ENCODE results near the gene TM9SF3. TPM values are rescaled to one million over a fixed set of nuclear protein-coding genes. Genes with fewer than 3 reads are reported as not detected.

TM9SF3 gene
- total and polyA plus RNA-seq, 2 of the 4 experiments (the other 2 are of a cell fraction): 33.7 to 61.8 TPM

GRCh38 chr10:96586419-96587263, at the start of gene TM9SF3 (continued):
- TF ChIP-seq USF2 (IDR thresholded peaks at IDR 0.05; ENCODE audit: low read depth, low read length) (peak; percentile 43; the same call in 1 of the 2 replicates), SMC3 (IDR thresholded peaks at IDR 0.05; ENCODE audit: low read depth, low read length) (no peak), BHLHE40 (IDR thresholded peaks at IDR 0.05; ENCODE audit: low read depth, low read length) (peak; percentile 95)

GRCh38 chr10:96636551-96636950, 49.7 kb upstream of the TM9SF3 start:
- ATAC-seq (ENCODE audit: low read depth) (0 out of 2 replicates have a peak, but pooled peaks have one; percentile 17), DNase-seq (no peak)
- H3K27ac ChIP-seq (ENCODE audit: insufficient read depth, low read length): no peak overlapping the region
- no peak overlapping the region for H3K4ac ChIP-seq (ENCODE audit: low read depth, low read length)
- no peak overlapping the region for H3K4me3 ChIP-seq (ENCODE audit: insufficient read depth, low read depth, low read length)
- H3K4me1 ChIP-seq (ENCODE audit: control insufficient read depth, insufficient read depth, low read length): no peaks in the 10 kb centered on the region
- no peaks in the 10 kb centered on the region for H3K36me3 ChIP-seq (ENCODE audit: control insufficient read depth, insufficient read depth, low read length)
- H3K27me3 ChIP-seq (ENCODE audit: control insufficient read depth, insufficient read depth, low read length): peaks cover 30% of the 10 kb centered on the region
- H3K9me3 ChIP-seq (ENCODE audit: control insufficient read depth, insufficient read depth, low read length): peaks cover 4% of the 10 kb centered on the region; the same call in 1 of the 2 replicates
- no peaks in the 10 kb centered on the region for H3K79me1 ChIP-seq (ENCODE audit: low read depth in 1 of 2, low read length in 2 of 2)
- H2BK15ac ChIP-seq (ENCODE audit: low read depth, low read length): no peak overlapping the region
- no peak overlapping the region for H3K4me2 ChIP-seq (ENCODE audit: low read depth, low read length)
- H4K5ac ChIP-seq (ENCODE audit: low read depth, low read length): no peak overlapping the region
- CTCF ChIA-PET: interaction anchor here (0.7 kb wide), 1 partner anchor 13 kb away, joined by 3 read pairs; no protein-coding TSS in a partner anchor
- H3K23ac ChIP-seq (ENCODE audit: low read depth, low read length): no peak overlapping the region
- no peak overlapping the region for H2BK20ac ChIP-seq (ENCODE audit: low read depth, low read length)
- no CpG with 5 or more reads among the region's 1 CpG for WGBS, 2 experiments (ENCODE audit: extremely low coverage in 2 of 2, insufficient read length in 1 of 2)
- intact Hi-C loops (cut with micrococcal nuclease) (no loop called here), in situ Hi-C loops (cut with MboI; ENCODE audit: low sequenced_read_pairs) (no loop called here), dilution Hi-C loops (cut with HindIII; ENCODE audit: low sequenced_read_pairs, unreplicated experiment) (no loop called here)
- H2BK120ac ChIP-seq (ENCODE audit: low read depth, low read length): no peak overlapping the region
- no peaks in the 10 kb centered on the region for H4K20me1 ChIP-seq (ENCODE audit: insufficient read depth, low read length)
- H3K9me1 ChIP-seq (ENCODE audit: insufficient read depth, low read length): no peaks in the 10 kb centered on the region
- BruUV-seq (replicated peaks): no TSS peak
- H4K91ac ChIP-seq (ENCODE audit: insufficient read depth, low read depth, low read length): no peak overlapping the region
- H2AK5ac ChIP-seq (ENCODE audit: low read depth, low read length): no peak overlapping the region
- no peak overlapping the region for H2AFZ ChIP-seq (replicated peaks; ENCODE audit: low read length, poor library complexity)
- no peak overlapping the region for H3K18ac ChIP-seq (ENCODE audit: low read depth, low read length)
- POLR2A ChIA-PET (ENCODE audit: unreplicated experiment): no interaction called here
- no peak overlapping the region for H3K9ac ChIP-seq (ENCODE audit: low read depth, low read length)
- H4K8ac ChIP-seq (ENCODE audit: low read depth in 2 of 2, low read length in 2 of 2): no peak overlapping the region
- no peak overlapping the region for H3K14ac ChIP-seq (replicated peaks; ENCODE audit: low read depth, low read length)
- H3K56ac ChIP-seq (ENCODE audit: extremely low read depth, insufficient read depth, low read length): no peak overlapping the region
- no peak overlapping the region for H2BK5ac ChIP-seq (ENCODE audit: low read depth, low read length, poor library complexity, severe bottlenecking)
- no peak overlapping the region for H2AK9ac ChIP-seq (replicated peaks; ENCODE audit: low read depth, low read length, poor library complexity)
- no peak for TF ChIP-seq RCOR1 (IDR thresholded peaks at IDR 0.05; ENCODE audit: insufficient replicate concordance, low read length)
- no peak for TF ChIP-seq MAFK (IDR thresholded peaks at IDR 0.05; ENCODE audit: low read depth, low read length)
- TF ChIP-seq SMC3 (IDR thresholded peaks at IDR 0.05; ENCODE audit: low read depth, low read length): no peak
- TF ChIP-seq USF2 (IDR thresholded peaks at IDR 0.05; ENCODE audit: low read depth, low read length): no peak
- TF ChIP-seq RFX5 (IDR thresholded peaks at IDR 0.05; ENCODE audit: low read depth, low read length): no peak
- TF ChIP-seq NFE2L2 (IDR thresholded peaks at IDR 0.05; ENCODE audit: low read depth, low read length): no peak
- no peak for TF ChIP-seq RAD21 (IDR thresholded peaks at IDR 0.05; ENCODE audit: low read length)
- TF ChIP-seq BHLHE40 (IDR thresholded peaks at IDR 0.05; ENCODE audit: low read depth, low read length): no peak
- TF ChIP-seq POLR2A (IDR thresholded peaks at IDR 0.05; ENCODE audit: low read depth, low read length): no peak
- TF ChIP-seq CEBPB (IDR thresholded peaks at IDR 0.05; ENCODE audit: low read depth, low read length): no peak
- TF ChIP-seq MAZ (IDR thresholded peaks at IDR 0.05; ENCODE audit: borderline replicate concordance, low read depth, low read length): no peak
- TF ChIP-seq MXI1 (IDR thresholded peaks at IDR 0.05; ENCODE audit: borderline replicate concordance, low read depth, low read length): no peak
- TF ChIP-seq ELK1 (IDR thresholded peaks at IDR 0.05; ENCODE audit: borderline replicate concordance, low read depth, low read length): no peak
